Thyroid gland (tissue), 4 donors: ENCODE data around the gene VSTM2B.

Experiments used
- CTCF ChIP-seq, 6 experiments: fragments of 200-600 bp in 3 of 6; fragments of 450-650 bp in 3 of 6; sonication (generic) in 3 of 6; IDR thresholded peaks; one replicate each; pipeline ENCODE4 v1.5.1; 2016 to 2019; ENCODE audit warnings: antibody characterized with exemption in 6 of 6, mild to moderate bottlenecking in 2 of 6, inconsistent platforms in 1 of 6, moderate library complexity in 1 of 6
- POLR2A ChIP-seq, 2 donors: fragments of 450-650 bp; IDR thresholded peaks; one replicate each; pipeline ENCODE4 v1.6.1; 2017; ENCODE audit warnings: antibody characterized with exemption in 2 of 2, mild to moderate bottlenecking in 2 of 2, moderate library complexity in 1 of 2

- TF ChIP-seq CTCF (IDR thresholded peaks at IDR 0.05) (no peak), POLR2A (IDR thresholded peaks at IDR 0.05) (no peak)
These were observed 1.1 kb downstream of the VSTM2B start for GRCh38 chr19:29526730-29527499.
